ENCODE measurements around the gene ITPK1.

- TF ChIP-seq POLR2A (IDR thresholded peaks at IDR 0.05) (no peak), CTCF (IDR thresholded peaks at IDR 0.05) (no peak)
These were observed 176.0 kb downstream of the ITPK1 start for GRCh38 chr14:92939699-92940098.

Measured in breast epithelium (tissue), 3 donors.